T-helper 2 cell treated with Interferon-gamma antibody and Interleukin-4, amounts not matched to agents 5 μg/mL and 100 μg/mL, for 36 hours (primary cell): ENCODE measurements around the gene MAN1A2.
A peak's percentile ranks its signal among the peaks of the same experiment; 100 is the strongest.

Source experiments
- DNase-seq: peaks from one replicate; pipeline ENCODE4 v3.0.0; 2021; ENCODE audit warnings: low spot score
- H3K27ac Mint-ChIP-seq: one replicate; pipeline ENCODE4 v1.8.0; 2021; ENCODE audit warnings: mild to moderate bottlenecking, mixed read lengths
- H3K27me3 Mint-ChIP-seq: one replicate; pipeline ENCODE4 v1.8.0; 2021; ENCODE audit warnings: low read depth, mixed read lengths
- H3K36me3 Mint-ChIP-seq: one replicate; pipeline ENCODE4 v1.8.0; 2021; ENCODE audit warnings: low read depth, mixed read lengths
- H3K4me1 Mint-ChIP-seq: one replicate; pipeline ENCODE4 v1.8.0; 2021; ENCODE audit warnings: low read depth, mixed read lengths
- H3K4me3 Mint-ChIP-seq: one replicate; pipeline ENCODE4 v1.8.0; 2022; ENCODE audit warnings: mild to moderate bottlenecking, moderate library complexity, mixed read lengths
- H3K9me3 Mint-ChIP-seq: one replicate; pipeline ENCODE4 v1.8.0; 2021; ENCODE audit warnings: mixed read lengths

MAN1A2 gene

DNA sequence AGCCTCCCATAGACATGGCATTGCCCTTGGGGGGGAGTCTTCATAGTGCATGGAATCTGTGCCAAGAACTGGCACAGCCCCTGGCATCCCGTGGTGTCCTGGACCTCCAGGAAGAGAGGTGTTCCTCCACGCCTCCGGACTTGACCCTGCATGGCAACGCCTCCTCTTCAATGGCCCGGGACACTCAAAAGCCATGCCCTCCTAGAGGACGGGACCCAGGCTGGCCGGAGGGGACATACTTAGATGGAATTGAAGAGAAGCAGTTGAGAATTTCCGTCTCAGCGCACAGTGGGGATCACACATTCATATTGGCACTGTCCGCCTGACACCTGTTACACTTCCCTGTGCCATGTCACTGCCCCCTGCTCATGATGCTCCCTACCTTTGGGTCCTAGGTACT, 200.2 kb downstream of the MAN1A2 start:
- Mint-ChIP-seq H3K27ac (no peak overlapping the region), H3K36me3 (no peaks in the 10 kb centered on the region), H3K9me3 (no peaks in the 10 kb centered on the region), H3K4me1 (peaks cover 9% of the 10 kb centered on the region), H3K27me3 (peaks cover 4% of the 10 kb centered on the region), H3K4me3 (no peak overlapping the region)
- no peak for DNase-seq

DNA sequence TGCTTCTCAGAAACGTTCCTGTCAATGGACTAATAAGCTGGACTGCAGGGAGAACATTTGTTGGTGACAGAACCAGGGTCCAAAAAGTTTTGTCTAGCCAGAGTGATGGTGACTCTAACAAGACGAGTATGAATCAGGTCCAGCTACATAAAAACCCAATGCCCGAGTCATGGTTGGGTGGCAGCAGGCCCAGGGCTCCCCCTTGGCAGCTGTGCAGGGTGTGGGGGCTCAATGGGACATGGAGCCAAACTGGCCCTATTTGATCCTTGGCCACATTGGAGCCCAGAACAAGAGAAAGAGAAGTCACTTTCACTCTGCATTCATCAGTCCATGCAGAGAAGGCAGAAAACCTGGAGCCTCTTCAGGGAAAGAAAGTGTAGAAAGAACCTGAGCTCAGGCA, 200.7 kb downstream of the MAN1A2 start:
- Mint-ChIP-seq H3K4me1 (peaks cover 14% of the 10 kb centered on the region), H3K9me3 (no peaks in the 10 kb centered on the region), H3K27ac (no peak overlapping the region), H3K36me3 (no peaks in the 10 kb centered on the region), H3K4me3 (no peak overlapping the region), H3K27me3 (peaks cover 4% of the 10 kb centered on the region)
- DNase-seq, result no peak

DNA sequence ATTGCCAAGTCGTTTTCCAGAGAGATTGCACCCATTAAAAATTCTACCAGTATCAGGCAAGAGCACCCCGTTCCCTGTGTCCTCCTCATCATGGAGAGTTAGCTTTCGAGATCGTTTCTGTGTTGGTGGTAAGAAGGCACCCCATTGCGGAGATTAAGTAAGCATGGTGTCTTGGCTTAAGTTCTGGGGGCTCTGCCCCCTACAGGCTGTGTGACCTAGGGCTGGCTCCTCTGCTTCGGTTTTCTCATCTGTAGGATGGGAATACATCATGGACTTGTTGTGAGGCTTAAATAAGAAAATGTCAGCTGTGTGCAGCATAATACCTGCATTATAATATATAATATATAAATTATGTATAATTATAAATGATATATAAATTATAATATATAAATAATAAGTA, 201.8 kb downstream of the MAN1A2 start:
- DNase-seq, result no peak
- Mint-ChIP-seq H3K4me1 (peaks cover 13% of the 10 kb centered on the region), H3K36me3 (no peaks in the 10 kb centered on the region), H3K4me3 (no peak overlapping the region), H3K27me3 (peaks cover 2% of the 10 kb centered on the region), H3K27ac (no peak overlapping the region), H3K9me3 (no peaks in the 10 kb centered on the region)

DNA sequence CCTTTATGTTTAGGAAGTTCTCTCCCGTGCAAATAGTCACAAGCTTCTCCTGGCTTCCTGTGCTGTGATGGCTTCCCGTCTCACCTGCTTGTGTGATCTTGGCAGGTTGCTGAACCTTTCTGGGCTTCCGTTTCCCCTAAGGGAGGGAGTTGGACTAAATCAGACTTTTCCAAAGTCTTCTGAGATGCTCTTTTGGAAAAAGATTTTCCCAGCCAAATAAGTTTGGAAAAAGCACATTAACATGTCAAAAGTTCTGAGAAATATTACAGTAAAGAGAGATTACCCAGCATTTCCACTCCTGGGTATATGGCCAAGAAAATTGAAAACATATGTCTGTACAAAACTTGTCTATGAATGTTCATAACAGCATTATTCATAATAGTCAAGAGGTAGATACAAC, 202.6 kb downstream of the MAN1A2 start:
- Mint-ChIP-seq H3K36me3 (no peaks in the 10 kb centered on the region), H3K4me3 (no peak overlapping the region), H3K4me1 (peaks cover 13% of the 10 kb centered on the region), H3K27ac (no peak overlapping the region), H3K27me3 (peaks cover 2% of the 10 kb centered on the region), H3K9me3 (no peaks in the 10 kb centered on the region)
- no peak for DNase-seq

DNA sequence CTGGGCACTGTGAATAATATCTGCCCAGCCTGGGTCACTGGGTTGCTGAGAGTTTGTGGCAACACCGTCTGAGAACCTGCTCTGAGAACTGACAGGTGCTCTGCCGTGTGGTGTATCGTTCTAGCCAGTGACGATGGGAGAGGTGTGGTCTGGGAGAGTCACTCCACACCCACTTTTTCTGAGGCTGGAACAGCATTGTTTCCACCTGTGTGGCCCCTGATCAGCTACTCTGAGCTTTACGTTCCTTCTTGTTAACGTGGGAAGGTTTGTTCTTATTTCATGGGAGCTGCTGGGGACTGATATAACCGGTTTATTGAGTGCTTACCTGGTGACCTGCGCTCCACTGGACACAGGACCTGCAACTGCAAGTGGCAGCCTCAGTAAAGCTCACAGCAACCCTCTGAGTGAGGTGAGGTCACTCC, 203.8 kb downstream of the MAN1A2 start:
- DNase-seq, result no peak
- Mint-ChIP-seq H3K9me3 (no peaks in the 10 kb centered on the region), H3K36me3 (no peaks in the 10 kb centered on the region), H3K4me1 (peaks cover 13% of the 10 kb centered on the region), H3K27ac (no peak overlapping the region), H3K27me3 (peaks cover 2% of the 10 kb centered on the region), H3K4me3 (no peak overlapping the region)

DNA sequence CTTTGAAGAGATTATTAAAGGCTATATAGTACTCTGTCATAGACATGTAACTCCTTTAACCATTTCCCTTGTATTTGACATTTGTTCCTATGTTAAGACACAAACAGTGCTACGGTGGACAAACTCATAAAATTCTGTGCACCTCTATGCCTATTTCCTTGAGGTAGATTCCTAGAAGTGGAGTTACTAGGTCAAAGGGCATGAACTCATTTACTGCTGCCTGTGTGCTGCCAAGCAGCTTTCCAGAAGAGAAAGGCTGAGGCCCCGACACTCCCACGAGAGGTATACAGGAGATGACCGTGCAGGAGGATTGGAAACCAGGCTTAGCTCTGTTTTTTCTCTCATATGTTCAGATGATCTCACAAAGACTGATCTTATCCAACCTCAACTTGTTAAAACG, 204.2 kb downstream of the MAN1A2 start:
- no peaks in the 10 kb centered on the region for H3K36me3 Mint-ChIP-seq
- no peaks in the 10 kb centered on the region for H3K9me3 Mint-ChIP-seq
- DNase-seq, result no peak
- no peak overlapping the region for H3K4me3 Mint-ChIP-seq
- H3K4me1 Mint-ChIP-seq, result peaks cover 13% of the 10 kb centered on the region
- H3K27ac Mint-ChIP-seq, result no peak overlapping the region
- peaks cover 2% of the 10 kb centered on the region for H3K27me3 Mint-ChIP-seq

DNA sequence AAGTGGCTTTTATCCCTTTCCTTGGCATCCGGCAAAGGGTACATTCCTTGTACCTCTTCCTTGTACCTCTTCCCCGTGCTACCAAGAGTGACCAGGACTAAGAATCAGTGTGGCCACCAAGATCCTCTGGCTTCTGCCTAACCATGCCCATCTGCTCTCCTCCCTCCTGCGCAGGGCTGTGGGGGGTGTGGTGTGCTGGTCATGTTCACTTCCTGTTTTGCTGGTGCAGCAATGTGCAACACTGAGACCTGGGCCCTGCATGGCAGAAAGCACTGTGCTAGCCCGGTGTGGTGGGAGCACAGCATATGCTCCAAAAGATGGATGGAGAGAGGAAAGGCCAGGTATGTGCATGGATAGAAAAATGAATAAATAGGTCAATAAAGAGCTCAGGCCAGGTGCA, 205.3 kb downstream of the MAN1A2 start:
- Mint-ChIP-seq H3K27me3 (no peaks in the 10 kb centered on the region), H3K36me3 (no peaks in the 10 kb centered on the region), H3K9me3 (no peaks in the 10 kb centered on the region), H3K27ac (peak overlapping the region; percentile 42), H3K4me3 (no peak overlapping the region), H3K4me1 (peaks cover 13% of the 10 kb centered on the region)
- no peak for DNase-seq

DNA sequence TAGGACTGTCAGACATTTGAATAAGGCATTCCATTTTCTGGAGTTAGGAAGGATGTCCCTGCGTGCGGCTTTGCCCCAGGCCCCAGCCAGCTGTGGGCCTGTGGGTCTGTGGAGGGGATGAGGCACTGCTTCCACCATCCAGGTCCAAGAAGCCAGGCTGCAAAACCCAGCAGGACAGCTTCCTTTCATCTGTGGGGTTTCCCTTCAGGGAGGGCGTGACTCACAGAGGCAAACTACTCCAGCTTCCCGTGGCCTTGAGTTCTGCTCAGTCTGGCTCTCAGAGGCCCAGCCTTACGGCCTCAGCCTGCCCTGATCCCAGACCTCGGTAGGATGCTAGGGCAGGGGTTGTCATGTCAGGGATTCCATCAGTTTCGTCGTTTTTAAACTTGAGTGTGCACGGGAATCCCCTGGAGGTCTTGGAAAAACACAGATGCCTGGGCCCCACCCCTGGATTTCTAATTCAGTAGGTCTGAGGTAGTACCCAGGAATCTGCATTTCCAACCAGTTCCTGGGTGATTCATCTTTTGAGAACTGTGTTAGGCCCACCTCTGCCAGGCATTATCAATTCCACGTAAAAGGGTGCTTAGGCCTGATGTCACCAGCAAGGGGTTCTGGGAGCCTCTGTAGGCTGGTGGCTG, 206.3 kb downstream of the MAN1A2 start:
- H3K4me1 Mint-ChIP-seq, result peaks cover 13% of the 10 kb centered on the region
- H3K9me3 Mint-ChIP-seq, result no peaks in the 10 kb centered on the region
- no peak overlapping the region for H3K27ac Mint-ChIP-seq
- no peak for DNase-seq
- no peak overlapping the region for H3K4me3 Mint-ChIP-seq
- no peaks in the 10 kb centered on the region for H3K27me3 Mint-ChIP-seq
- no peaks in the 10 kb centered on the region for H3K36me3 Mint-ChIP-seq

DNA sequence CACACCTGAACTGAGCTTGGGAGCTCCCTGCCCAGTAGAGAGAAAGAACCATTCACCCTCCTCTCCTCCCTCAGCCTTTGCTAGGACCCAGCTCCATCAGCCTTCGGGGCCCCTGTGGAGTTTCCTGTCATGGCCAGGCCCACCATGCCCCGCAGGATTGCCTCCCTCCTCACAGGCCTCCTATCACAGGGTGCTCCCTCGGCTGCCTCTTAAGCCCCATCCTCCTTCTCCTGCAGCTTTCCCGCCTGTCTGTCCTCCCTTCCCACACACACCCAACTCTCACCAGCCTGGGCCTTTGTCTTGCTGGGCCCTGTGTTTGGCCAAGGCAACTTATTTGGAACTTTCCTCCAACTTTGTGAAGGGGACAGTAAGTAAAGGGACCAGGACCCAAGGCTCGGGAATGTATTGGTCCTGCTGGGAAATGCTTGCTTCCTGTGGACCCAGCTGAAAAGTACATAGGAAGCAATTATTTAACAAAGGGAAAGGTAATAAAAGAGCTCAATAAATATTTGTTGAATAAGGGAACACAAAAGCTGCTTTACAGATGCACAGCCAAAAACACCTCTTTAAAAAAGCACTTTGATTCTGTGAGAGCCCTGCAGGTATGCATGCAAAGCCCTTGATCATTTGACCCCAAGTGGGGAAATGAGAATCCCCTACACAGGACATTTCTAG, 207.0 kb downstream of the MAN1A2 start:
- Mint-ChIP-seq H3K36me3 (no peaks in the 10 kb centered on the region), H3K27me3 (no peaks in the 10 kb centered on the region), H3K4me3 (no peak overlapping the region), H3K4me1 (peaks cover 13% of the 10 kb centered on the region), H3K9me3 (no peaks in the 10 kb centered on the region), H3K27ac (no peak overlapping the region)
- no peak for DNase-seq

DNA sequence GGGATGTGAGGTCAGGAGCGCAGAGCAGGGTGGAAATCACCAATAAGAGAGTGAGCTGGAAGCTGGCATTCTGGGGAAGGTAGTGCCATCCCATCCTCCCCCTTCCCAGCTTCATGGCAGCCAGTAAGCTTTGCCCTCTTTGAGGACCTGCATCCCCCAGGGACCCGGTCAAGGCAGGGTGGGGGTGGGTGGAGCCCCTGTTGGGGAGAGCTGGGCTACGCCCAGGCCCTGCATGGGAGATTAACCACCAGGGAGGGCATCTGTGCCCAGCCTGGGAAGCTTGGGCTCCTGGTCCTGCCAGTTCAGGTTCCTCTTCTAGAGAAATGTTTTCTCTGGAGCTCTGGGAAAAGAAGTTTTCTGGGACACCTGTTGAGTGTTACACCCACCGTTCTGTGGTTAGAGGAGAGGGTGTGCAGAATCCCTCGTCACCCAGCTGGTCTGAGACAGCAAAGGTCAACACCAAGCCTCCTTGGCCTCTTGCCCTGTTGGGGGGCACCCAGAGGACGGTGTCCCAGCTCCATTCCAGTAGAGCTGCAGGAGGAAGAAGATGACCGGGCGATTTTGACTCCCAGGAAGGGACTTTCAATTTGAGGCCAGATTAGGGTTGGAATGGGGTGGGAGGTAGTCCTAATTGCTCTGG, 208.5 kb downstream of the MAN1A2 start:
- Mint-ChIP-seq H3K27ac (no peak overlapping the region), H3K36me3 (no peaks in the 10 kb centered on the region), H3K9me3 (no peaks in the 10 kb centered on the region), H3K4me1 (peaks cover 13% of the 10 kb centered on the region), H3K27me3 (no peaks in the 10 kb centered on the region), H3K4me3 (no peak overlapping the region)
- no peak for DNase-seq

DNA sequence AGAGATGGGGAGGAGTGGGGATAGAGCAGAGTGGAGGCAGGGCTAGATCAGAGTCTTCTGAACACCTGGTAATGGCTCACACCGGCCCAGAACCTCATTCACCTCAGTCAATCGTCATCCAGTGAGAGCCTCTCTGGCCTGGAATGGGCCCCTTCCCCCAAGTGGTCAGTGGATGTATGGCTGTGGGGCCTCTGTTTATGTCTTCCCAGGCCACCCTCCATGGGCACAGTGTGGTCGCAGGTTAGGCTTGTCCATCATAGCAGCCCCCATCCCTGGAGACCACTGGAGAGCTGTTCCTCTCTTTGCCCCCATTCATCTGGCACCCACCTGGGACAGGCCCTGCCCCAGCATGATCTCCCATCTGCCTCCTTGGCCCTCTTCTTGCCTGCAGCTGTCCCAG, 209.0 kb downstream of the MAN1A2 start:
- Mint-ChIP-seq H3K9me3 (no peaks in the 10 kb centered on the region), H3K27me3 (no peaks in the 10 kb centered on the region), H3K4me1 (peaks cover 13% of the 10 kb centered on the region), H3K27ac (no peak overlapping the region), H3K4me3 (no peak overlapping the region), H3K36me3 (no peaks in the 10 kb centered on the region)
- DNase-seq, result no peak

DNA sequence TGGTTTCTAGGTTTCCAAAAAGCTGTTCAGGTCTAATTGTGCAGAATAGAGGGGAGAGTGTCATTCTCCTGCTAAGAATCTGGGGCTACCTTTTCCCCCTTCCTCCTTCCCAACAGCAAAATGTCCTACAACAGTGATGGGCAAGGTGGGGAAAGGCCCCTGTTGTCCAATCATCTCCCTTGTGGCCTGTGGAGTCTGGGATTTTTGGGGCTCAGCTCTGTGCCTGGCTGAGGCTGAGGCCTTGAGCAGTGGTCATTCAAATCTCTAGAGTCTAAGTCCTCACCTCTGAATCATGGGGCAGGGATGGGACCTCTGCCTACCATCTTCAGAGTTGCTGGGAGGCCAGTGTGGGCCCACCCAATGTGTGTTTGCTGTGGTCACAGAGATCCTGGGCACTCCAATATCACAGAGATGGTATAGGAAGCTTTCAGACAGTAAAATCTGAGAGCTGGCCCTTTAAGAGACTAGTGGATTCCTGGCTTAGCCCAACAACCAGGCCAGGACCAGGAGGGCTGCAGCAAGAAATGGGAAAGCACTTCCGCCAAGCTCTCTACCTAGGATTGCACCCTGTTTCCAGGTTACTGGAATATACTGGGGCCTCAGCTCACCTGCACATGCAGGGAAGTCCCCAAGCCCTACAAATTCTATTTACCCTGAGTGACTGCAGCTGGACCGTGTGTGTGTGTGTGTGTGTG, 210.1 kb downstream of the MAN1A2 start:
- Mint-ChIP-seq H3K4me1 (peaks cover 6% of the 10 kb centered on the region), H3K4me3 (no peak overlapping the region), H3K36me3 (no peaks in the 10 kb centered on the region), H3K27me3 (no peaks in the 10 kb centered on the region), H3K9me3 (no peaks in the 10 kb centered on the region), H3K27ac (no peak overlapping the region)
- DNase-seq, result no peak

DNA sequence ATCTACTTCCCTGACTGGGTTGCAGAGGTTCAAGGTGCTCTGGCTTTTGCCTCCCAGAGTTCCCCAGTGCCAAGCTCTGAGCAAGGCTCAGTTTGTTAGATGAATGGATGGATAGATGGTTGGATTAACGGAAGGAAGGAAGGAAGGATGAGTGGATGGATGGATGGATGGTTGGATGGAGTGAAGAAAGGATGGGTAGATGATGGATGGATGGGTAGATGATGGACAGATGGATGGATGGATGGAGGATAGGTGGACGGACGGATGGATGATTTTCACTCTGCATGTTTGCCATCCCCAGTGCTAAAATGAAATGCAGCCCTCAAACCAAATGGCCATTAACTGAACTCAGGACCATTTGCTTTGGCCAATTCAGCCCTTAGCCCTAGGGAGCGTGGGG, 211.2 kb downstream of the MAN1A2 start:
- Mint-ChIP-seq H3K27ac (no peak overlapping the region), H3K36me3 (no peaks in the 10 kb centered on the region), H3K4me1 (no peaks in the 10 kb centered on the region), H3K9me3 (no peaks in the 10 kb centered on the region), H3K4me3 (no peak overlapping the region), H3K27me3 (no peaks in the 10 kb centered on the region)
- DNase-seq, result no peak
